NCI-H1417 treated with DMSO at 0.1 percent for 48 hours (cell line): ENCODE measurements around the gene GPR18.

Source experiments
- DNase-seq: peaks from one replicate; lab custom pipeline; 2025; lab: John Stamatoyannopoulos, UW

GPR18 gene

GRCh38 chr13:99258210-99258860, at the start of gene GPR18:
TSS of gene GPR18 (minus strand) at chr13:99258379. CDS start at chr13:99255872, 2,507 bp downstream.
- DNase-seq: no peak

- DNase-seq: no peak
These were observed 49.6 kb upstream of the GPR18 start for GRCh38 chr13:99307648-99308339.

- no peak for DNase-seq
These were observed 49.1 kb upstream of the GPR18 start, which contains the start of gene GPR183 for GRCh38 chr13:99307247-99307646. TSS of gene GPR183 (minus strand) at chr13:99307399. CDS start at chr13:99296145, 11,254 bp downstream.

DNA sequence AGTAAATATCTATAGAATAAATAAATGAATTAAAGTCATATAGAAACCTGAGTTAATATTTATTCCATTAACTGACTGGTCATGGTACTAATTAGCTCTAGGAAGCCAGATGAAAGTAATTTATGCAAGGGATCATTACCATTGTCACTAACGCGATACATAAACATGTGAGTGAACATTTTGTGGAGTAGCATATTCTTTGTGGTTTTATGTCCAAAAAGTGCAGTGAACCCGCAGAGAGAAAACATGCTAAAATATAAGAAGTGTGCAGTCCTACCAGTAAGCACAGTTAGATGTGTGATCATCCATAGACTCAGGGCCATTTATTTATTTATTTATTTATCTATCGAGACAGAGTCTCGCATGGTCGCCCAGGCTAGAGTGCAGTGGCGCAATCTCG, 47.4 kb upstream of the GPR18 start:
- DNase-seq: no peak

DNA sequence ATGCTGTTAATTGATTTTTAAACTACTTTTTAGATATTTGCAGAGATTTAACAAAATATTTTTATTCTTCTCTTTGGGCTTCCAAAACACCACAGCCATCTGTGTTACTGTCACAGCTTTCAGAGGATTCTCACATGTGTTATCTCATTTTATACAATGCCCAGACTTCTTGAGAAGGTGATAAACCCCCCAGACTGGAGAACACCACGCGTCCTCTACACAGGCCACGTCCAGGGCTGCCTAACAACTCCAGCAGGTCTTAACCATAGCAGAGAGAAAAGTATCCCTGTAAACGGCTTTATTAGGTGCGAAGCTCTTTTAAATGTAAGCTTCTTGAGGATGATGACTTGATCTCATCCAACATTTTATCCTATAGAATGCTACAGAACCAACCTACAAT, 47.0 kb upstream of the GPR18 start:
- no peak for DNase-seq

DNA sequence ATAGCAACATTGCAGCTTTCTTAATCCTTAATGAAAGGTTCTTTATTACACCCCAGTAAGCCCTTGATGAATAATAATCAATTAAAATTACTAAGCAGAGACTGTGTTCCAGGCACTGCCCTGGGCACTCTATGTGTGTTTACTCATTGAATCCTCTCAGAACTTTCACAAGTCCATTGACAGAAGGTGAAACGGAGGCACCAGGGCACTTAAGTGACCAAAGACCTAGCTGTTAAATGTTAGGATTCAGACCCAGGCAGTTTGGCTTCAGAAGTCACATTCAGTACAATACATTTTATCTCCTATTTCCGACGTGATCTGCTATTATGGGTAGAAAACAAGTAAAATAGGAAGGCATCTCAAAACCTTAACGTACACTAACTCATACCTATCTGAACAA, 46.4 kb upstream of the GPR18 start:
- DNase-seq: no peak

DNA sequence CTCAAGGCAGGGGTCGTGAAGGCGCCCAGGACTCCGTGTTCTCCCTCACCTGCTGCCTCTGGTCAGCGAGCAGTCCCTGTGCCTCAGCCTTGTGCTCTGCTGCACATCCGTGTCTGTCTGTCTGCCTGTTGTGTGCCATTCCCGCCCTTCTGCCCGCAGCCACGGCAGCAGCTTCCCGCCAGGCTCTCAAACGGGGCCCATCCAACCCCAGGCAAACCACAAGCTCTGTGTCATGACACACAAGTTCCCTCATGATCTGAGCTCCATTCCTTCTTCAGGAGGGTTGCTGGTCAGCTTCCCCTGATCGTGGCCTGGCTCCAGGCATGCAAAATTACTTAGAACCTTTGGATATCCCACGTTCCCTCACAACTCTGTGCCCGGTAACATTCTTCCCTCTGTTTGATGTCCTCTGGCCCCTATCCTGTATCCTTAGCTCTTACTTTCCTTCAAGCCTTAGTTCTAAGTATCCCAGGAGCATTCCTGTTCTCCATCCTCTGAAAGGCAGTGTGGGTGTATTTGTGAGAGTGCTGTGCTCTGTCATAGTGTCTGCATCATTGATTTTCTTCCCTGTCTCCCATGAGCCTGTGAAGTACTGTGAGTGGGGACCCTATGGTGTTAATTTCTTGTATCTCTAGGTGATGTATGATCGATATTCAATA, 45.8 kb upstream of the GPR18 start:
- DNase-seq: no peak

DNA sequence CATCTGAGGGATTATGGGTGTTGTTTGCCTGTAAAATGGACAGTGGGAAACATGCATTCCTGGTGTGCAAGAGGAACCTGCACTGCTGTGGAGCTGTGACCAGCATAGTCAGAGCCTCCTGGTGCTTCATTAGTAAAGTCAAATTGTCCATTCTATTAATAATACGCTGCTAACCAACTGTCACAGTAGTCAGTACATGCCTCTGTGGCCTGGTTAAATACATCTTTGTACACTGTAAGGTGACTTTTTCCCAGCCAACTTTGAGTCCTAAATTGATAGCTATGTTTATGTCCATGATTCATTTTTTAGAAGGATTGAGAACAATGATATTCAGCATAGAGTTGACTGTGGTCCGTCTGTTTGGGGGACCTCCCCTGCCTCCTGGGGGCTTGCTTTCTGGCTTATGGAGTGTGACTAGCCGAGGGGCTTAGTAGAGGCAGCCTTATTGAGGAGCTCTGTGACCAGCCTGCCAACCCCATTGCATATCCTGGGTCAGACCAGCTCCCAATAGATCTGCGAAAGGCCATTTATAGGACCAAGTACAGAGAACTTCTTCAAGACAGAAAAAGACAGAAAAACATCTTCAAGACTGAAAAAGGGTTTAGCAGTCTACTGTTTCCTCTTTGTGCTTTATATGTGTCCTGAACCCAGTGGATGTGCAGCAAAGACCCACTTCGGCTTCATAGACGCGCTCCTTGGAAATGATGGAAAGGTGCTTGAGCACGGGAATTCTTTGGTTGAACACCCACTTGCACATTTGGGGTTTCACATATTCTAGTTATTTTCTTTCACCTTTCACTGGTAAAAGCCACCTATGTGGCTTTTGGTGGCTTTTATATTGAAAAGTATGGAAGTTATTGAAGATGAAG, 44.7 kb upstream of the GPR18 start:
- DNase-seq: no peak

- no peak for DNase-seq
These were observed 43.9 kb upstream of the GPR18 start for GRCh38 chr13:99301913-99302636.

DNA sequence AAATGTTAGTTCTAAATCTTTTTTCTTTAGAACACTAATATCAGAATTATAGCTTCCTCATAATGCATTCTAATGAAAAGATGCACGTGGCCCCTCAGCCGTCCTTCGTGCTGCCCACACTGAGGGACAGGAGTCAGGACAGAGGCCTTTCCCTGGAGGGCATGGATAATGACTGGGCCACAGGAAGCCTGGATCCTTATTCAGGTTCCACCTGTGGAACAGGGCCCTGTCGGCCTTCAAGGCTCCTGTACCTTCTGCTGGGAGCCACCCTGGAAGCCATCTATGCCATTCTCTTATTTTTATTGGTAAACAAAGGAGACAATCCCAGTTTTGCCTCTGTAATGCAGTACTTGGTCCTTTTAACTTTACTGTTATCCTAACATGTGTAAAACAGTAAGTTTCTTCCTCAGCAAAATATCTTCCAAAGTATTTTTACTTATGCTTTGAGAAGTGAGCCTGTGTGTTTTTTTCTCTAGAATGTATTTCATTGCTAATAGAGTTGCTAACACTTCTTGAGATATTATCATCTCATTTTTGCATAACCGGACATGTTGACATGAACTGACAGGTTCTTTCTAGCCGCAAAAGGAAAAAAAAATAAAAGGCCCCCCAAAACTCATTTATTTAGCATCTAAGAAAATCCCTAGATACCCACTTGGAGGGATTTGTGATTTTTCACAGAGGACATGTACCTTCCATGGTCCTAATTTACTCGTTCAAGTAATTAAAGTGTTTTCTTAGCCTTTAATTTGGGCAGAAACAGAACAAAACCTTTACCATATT, 43.1 kb upstream of the GPR18 start:
- no peak for DNase-seq

DNA sequence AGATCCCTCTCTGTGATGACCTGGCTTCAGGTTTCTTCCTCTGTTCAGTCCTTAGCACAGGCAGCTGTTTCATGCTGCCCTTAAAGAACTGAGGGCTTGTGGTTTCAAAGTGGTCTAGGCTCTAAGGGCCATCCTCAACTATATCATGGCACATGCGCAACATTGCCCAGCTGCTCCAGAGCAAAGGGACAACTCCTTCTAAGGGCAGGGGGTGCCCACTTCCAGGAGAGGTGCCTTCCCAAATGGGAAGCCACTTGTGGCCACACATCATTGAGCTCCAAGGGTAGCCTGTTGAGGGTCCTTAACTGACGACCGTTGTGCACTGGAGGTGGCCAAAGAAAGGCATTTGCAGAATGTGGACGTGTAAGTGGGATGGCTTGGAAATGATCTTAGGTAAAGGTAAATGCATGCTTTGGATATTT, 41.8 kb upstream of the GPR18 start:
- no peak for DNase-seq

DNA sequence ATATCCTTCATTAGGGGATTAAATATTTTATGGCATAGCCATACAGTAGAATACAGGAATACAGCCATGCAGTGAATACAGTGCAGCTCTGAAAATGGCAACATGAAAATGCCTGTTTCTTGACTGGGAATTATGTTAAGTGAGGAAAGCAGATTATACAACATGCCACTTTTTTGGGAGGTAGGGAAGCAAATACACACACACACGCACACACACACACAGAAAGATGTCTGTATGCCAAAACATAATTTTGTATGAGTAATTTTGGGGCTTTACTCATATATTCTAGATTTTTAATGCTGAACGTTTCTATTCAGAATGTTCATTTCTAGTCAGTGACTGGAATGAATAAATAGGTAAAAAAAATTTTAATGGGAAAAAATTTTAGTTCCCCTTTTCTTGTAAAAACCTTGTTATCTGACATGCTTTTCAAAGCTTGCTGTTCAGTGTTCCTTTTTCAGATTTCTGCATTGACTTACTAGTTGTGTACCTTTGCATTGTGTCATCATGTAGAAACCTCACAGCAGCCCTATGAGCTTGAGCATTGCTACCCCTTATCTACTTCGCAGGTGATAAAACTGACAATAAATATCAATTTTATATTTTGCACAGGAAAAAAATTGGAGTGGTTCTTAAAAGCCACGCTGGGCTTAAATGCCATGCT, 41.2 kb upstream of the GPR18 start:
- no peak for DNase-seq

DNA sequence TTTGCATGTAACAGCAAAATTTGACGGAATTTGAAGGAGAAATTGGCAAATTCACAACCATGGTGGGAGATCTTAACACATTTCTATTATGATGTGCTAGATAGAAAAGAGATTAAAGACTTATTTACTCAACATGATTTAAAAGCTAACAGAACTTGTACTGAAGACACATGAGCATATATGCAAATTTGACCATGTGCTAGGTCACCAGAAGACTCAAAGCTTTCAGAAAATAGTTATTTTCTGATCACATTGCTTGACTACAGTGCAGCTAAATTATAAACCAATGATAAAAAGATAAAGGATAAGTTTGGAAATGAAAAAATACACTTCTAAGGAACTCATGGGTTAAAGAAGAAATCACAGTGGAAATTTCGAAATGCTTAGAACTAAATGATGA, 39.9 kb upstream of the GPR18 start:
- DNase-seq: no peak

- DNase-seq: no peak
These were observed 39.2 kb upstream of the GPR18 start for GRCh38 chr13:99297331-99297730.

GRCh38 chr13:99296398-99296797, 38.2 kb upstream of the GPR18 start:
- DNase-seq: no peak

DNA sequence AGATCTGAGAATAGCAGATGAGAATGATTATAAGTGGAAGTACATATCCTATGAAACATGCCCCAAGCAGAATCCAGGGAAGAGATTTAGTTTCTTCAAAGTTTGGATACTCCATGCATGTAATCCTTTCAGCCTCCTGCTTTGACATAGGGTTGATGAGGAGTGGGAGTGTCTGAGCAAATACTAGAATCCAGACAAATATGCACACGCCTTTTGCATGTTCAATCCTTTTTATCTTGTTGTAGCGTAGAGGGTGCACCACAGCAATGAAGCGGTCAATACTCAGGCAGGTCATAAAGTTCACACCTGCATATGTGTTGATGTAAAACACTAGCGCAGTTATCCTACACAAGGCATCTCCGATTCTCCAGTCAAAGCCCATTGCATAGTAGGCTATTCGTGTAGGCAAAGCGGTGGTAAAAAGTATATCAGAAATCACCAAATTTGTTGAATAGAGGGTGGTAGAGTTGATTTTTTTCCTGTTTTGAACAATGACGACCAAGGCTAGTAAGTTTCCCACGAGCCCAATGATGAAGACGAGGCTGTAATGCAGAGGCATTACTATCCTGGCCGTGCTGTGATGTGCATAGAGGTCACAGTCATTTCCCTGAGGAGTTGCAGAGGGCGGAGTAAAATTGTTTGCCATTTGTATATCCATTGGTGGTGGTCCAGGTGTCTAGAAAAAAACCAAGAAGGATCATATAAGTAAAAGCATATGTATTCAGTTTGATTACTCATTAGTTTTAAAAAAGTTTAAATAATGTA, 37.5 kb upstream of the GPR18 start:
- DNase-seq: no peak

- no peak for DNase-seq
These were observed 36.8 kb upstream of the GPR18 start for GRCh38 chr13:99294958-99295357.

GRCh38 chr13:99294198-99294597, 36.0 kb upstream of the GPR18 start:
- DNase-seq: no peak

DNA sequence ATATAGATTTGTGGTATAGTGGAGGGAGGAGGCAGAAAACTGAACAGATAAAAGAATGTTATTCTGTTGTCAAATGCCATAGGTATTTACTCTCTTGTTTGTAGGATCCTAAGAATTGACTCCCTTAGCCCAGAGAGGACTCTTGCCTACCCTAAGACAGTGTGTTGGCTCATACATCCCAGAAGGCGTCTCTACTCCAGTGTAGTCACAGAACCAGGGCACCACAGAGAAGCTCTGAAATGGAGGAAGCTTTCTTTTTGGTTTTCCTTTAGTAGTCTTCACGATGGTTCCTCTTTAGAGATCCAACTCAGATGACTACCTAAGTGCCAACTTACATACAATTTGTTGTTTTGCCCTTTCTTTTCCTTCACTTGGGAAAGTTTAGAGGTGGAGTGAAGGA, 35.0 kb upstream of the GPR18 start:
- DNase-seq: no peak
